Activated CD8-positive, alpha-beta T cell treated with anti-CD3 and anti-CD28 coated beads for 36 hours (primary cell): Measurements from ENCODE around the gene IFNGR1. TPM values are rescaled to one million over a fixed set of nuclear protein-coding genes. Genes with fewer than 3 reads are reported as not detected.

ENCODE experiments used
- ATAC-seq: fragments of 200-7000 bp; cut with Tn5 transposase; one replicate; pipeline ENCODE4 v1.10.0; 2021; ENCODE audit warnings: mild to moderate bottlenecking, moderate library complexity
- CTCF ChIA-PET: fragments of 350-600 bp; sonication (Branson Sonifier 250); formaldehyde crosslinking; loops from one replicate; lab custom pipeline; 2021; ENCODE audit warnings: antibody characterized with exemption; lab: Charles Lee
- POLR2A ChIA-PET: fragments of 350-600 bp; sonication (Branson Sonifier 250); formaldehyde crosslinking; loops from one replicate; lab custom pipeline; 2021; ENCODE audit warnings: antibody characterized with exemption; lab: Charles Lee
- DNase-seq: peaks from one replicate; pipeline ENCODE4 v3.0.0-alpha.2; 2020
- H3K27ac Mint-ChIP-seq: one replicate; pipeline ENCODE4 v1.8.0; 2021; ENCODE audit warnings: mild to moderate bottlenecking, mixed read lengths
- H3K27me3 Mint-ChIP-seq: one replicate; pipeline ENCODE4 v1.8.0; 2021; ENCODE audit warnings: mixed read lengths
- H3K36me3 Mint-ChIP-seq: one replicate; pipeline ENCODE4 v1.8.0; 2021; ENCODE audit warnings: low read depth, mixed read lengths
- H3K4me1 Mint-ChIP-seq: one replicate; pipeline ENCODE4 v1.8.0; 2021; ENCODE audit warnings: low read depth, mixed read lengths
- H3K4me3 Mint-ChIP-seq: one replicate; pipeline ENCODE4 v1.8.0; 2021; ENCODE audit warnings: mild to moderate bottlenecking, moderate library complexity, mixed read lengths
- H3K9me3 Mint-ChIP-seq: one replicate; pipeline ENCODE4 v1.8.0; 2021; ENCODE audit warnings: mixed read lengths
- intact Hi-C: fragments of 100-400 bp; cut with micrococcal nuclease; formaldehyde crosslinking; loops from one replicate; pipeline ENCODE4 v1.10.0; 2022
- total RNA-seq, 2 experiments: library from RNA; stranded (reverse); gene quantifications; one replicate each; pipeline ENCODE4 v1.2.3, GENCODE V29; 2021
- TF ChIP-seq, protein P1 (sequence below): fragments of 200-600 bp; IDR thresholded peaks from one replicate; pipeline ENCODE4 v1.8.0; 2022; ENCODE audit warnings: antibody characterized with exemption, mild to moderate bottlenecking

The IFNGR1 gene
- total RNA-seq, 2 experiments from 2014 or later: 25.6 to 26.8 TPM

- ATAC-seq (peak; percentile 47), DNase-seq (peak; percentile 22)
- ChIA-PET CTCF (interaction anchor here (0.8 kb wide), 1 partner anchor 13 kb away, joined by 3 read pairs; no protein-coding TSS in a partner anchor), POLR2A (no interaction called here)
- H3K36me3 Mint-ChIP-seq: no peaks in the 10 kb centered on the region
- peaks cover 7% of the 10 kb centered on the region for H3K9me3 Mint-ChIP-seq
- H3K27me3 Mint-ChIP-seq: peaks cover 1% of the 10 kb centered on the region
- H3K27ac Mint-ChIP-seq: no peak overlapping the region
- intact Hi-C loops: no loop called here
- TF ChIP-seq, protein P1, sequence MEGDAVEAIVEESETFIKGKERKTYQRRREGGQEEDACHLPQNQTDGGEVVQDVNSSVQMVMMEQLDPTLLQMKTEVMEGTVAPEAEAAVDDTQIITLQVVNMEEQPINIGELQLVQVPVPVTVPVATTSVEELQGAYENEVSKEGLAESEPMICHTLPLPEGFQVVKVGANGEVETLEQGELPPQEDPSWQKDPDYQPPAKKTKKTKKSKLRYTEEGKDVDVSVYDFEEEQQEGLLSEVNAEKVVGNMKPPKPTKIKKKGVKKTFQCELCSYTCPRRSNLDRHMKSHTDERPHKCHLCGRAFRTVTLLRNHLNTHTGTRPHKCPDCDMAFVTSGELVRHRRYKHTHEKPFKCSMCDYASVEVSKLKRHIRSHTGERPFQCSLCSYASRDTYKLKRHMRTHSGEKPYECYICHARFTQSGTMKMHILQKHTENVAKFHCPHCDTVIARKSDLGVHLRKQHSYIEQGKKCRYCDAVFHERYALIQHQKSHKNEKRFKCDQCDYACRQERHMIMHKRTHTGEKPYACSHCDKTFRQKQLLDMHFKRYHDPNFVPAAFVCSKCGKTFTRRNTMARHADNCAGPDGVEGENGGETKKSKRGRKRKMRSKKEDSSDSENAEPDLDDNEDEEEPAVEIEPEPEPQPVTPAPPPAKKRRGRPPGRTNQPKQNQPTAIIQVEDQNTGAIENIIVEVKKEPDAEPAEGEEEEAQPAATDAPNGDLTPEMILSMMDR: no peak
- H3K4me3 Mint-ChIP-seq: no peak overlapping the region
- H3K4me1 Mint-ChIP-seq: peaks cover 2% of the 10 kb centered on the region
These were observed 69.1 kb downstream of the IFNGR1 start for GRCh38 chr6:137150072-137150471.

GRCh38 chr6:137149035-137149393 is 70.2 kb downstream of the IFNGR1 start:
- H3K36me3 Mint-ChIP-seq: no peaks in the 10 kb centered on the region
- CTCF ChIA-PET: no interaction called here
- DNase-seq (no peak), ATAC-seq (no peak)
- TF ChIP-seq, protein P1: no peak
- no peaks in the 10 kb centered on the region for H3K4me1 Mint-ChIP-seq
- peaks cover 1% of the 10 kb centered on the region for H3K27me3 Mint-ChIP-seq
- no peak overlapping the region for H3K27ac Mint-ChIP-seq
- POLR2A ChIA-PET: interaction anchor here (0.5 kb wide), 1 partner anchor 845 kb away, joined by 3 read pairs; no protein-coding TSS in a partner anchor
- intact Hi-C loops: no loop called here
- no peak overlapping the region for H3K4me3 Mint-ChIP-seq
- peaks cover 7% of the 10 kb centered on the region for H3K9me3 Mint-ChIP-seq

DNA sequence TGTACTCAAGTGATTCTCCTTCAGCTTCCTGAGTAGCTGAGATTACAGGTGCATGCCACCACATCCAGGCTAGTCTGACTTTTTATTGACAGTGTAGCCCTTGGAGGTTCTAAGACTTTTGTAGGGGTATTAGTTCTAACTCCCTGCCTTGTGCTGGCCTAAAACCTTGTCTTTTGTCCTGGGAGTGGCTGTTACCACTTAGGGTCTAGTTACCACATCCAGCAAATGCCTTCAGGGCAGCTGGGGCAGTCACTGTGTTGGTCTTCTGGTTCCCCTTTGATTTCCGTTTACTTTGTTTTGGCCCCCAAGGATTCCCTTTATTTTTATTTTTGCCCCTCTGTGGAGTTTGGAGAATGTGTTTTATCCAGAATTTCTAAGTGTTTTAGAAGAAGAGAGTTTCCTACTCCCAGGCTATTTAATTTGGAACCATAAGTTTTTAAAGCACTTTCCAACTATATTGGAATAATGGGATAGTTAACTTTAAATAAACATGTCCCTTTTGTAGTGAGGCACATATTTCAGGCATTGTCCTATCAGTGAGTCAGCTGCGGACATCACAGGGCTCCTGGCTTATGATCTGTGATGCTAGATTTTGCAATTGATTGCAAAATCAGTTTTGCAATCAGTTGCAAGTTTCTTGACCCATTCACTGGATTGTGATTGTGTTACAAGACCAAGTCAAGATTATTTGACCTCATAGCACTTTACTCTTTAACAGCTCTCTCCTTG is 70.7 kb downstream of the IFNGR1 start:
- POLR2A ChIA-PET: interaction anchor here (0.5 to 0.8 kb wide), 2 partner anchors 13 to 845 kb away, joined by 3 read pairs; no protein-coding TSS in a partner anchor
- CTCF ChIA-PET: no interaction called here
- Mint-ChIP-seq H3K4me1 (no peaks in the 10 kb centered on the region), H3K27me3 (peaks cover 1% of the 10 kb centered on the region), H3K27ac (no peak overlapping the region), H3K4me3 (no peak overlapping the region), H3K9me3 (peaks cover 7% of the 10 kb centered on the region), H3K36me3 (no peaks in the 10 kb centered on the region)
- intact Hi-C loops: no loop called here
- ATAC-seq: no peak
- no peak for DNase-seq
- TF ChIP-seq, protein P1: no peak

Other genes with a start within 250 kb of the IFNGR1 start
- not detected for gene IL20RA, start 174.4 kb downstream of the IFNGR1 start, total RNA-seq
- gene IL22RA2, start 45.7 kb downstream of the IFNGR1 start, total RNA-seq: not detected